CD4-positive, CD25-positive, alpha-beta regulatory T cell (primary cell): ENCODE results near the gene ATP2B3. TPM values are rescaled to one million over a fixed set of nuclear protein-coding genes. Genes with fewer than 3 reads are reported as not detected.

ENCODE experiments used
- ATAC-seq, 2 donors: fragments of 150-1000 bp; cut with Tn5 transposase; one replicate each; pipeline ENCODE4 v1.10.0; 2021; ENCODE audit warnings: low read depth in 2 of 2, moderate number of reproducible peaks in 2 of 2, moderate library complexity in 1 of 2
- DNase-seq, 3 donors: peaks; one replicate each; pipeline versions ENCODE4 v3.0.0 to v3.0.0-alpha.2; 2012 to 2022; ENCODE audit warnings: mixed read lengths in 1 of 3
- H3K27ac ChIP-seq: one replicate; pipeline ENCODE4 v1.7.0; 2013; ENCODE audit warnings: mild to moderate bottlenecking, low read length; ENCODE audit not compliant: insufficient read depth, poor library complexity, severe bottlenecking
- H3K27me3 ChIP-seq: one replicate; pipeline ENCODE4 v1.7.0; 2013; ENCODE audit warnings: low read length; ENCODE audit not compliant: control insufficient read depth, insufficient read depth
- H3K36me3 ChIP-seq: one replicate; pipeline ENCODE4 v1.7.0; 2013; ENCODE audit warnings: mild to moderate bottlenecking, low read length, moderate library complexity; ENCODE audit not compliant: control insufficient read depth, insufficient read depth
- H3K4me1 ChIP-seq: 2 replicates; pipeline ENCODE4 v1.7.0; 2013; ENCODE audit warnings: mild to moderate bottlenecking, low read length; ENCODE audit not compliant: insufficient read depth, control insufficient read depth, poor library complexity, severe bottlenecking
- H3K4me3 ChIP-seq: one replicate; pipeline ENCODE4 v1.7.0; 2013; ENCODE audit warnings: low read depth, mild to moderate bottlenecking, low read length, moderate library complexity
- H3K9me3 ChIP-seq, 2 experiments: 1 replicate in 1 of 2; 2 replicates in 1 of 2; pipeline ENCODE4 v1.7.0; 2013; ENCODE audit warnings: low read length in 2 of 2, mild to moderate bottlenecking in 1 of 2, moderate library complexity in 1 of 2; ENCODE audit not compliant: control insufficient read depth in 2 of 2
- H3K27ac Mint-ChIP-seq, 3 donors: one replicate each; pipeline ENCODE4 v1.8.0; 2020 to 2022; ENCODE audit warnings: mild to moderate bottlenecking in 3 of 3, mixed read lengths in 3 of 3, moderate library complexity in 2 of 3
- H3K27me3 Mint-ChIP-seq: one replicate; pipeline ENCODE4 v1.8.0; 2022; ENCODE audit warnings: mild to moderate bottlenecking, mixed read lengths
- H3K36me3 Mint-ChIP-seq: one replicate; pipeline ENCODE4 v1.8.0; 2020; ENCODE audit warnings: mixed read lengths
- H3K4me1 Mint-ChIP-seq, 4 donors: one replicate each; pipeline ENCODE4 v1.8.0; 2020 to 2022; ENCODE audit warnings: mixed read lengths in 4 of 4, mild to moderate bottlenecking in 1 of 4
- H3K4me3 Mint-ChIP-seq, 4 donors: one replicate each; pipeline ENCODE4 v1.8.0; 2020 to 2022; ENCODE audit warnings: mild to moderate bottlenecking in 4 of 4, mixed read lengths in 4 of 4, moderate library complexity in 3 of 4
- H3K9me3 Mint-ChIP-seq, 7 donors: one replicate each; pipeline ENCODE4 v1.8.0; 2020 to 2022; ENCODE audit warnings: mixed read lengths in 7 of 7, mild to moderate bottlenecking in 3 of 7, moderate library complexity in 2 of 7
- polyA plus RNA-seq, 4 donors: library from polyadenylated mRNA; unstranded; fragments of 300-500 nt; fragmentation: Illumina TruSeq; gene quantifications; one replicate each; pipeline ENCODE4 v1.2.3, GENCODE V29; 2021
- total RNA-seq: library from RNA; stranded (reverse); gene quantifications from one replicate; pipeline ENCODE4 v1.2.3, GENCODE V29; 2022

Gene ATP2B3
- total and polyA plus RNA-seq, 5 donors from 2014 or later: not detected

DNA sequence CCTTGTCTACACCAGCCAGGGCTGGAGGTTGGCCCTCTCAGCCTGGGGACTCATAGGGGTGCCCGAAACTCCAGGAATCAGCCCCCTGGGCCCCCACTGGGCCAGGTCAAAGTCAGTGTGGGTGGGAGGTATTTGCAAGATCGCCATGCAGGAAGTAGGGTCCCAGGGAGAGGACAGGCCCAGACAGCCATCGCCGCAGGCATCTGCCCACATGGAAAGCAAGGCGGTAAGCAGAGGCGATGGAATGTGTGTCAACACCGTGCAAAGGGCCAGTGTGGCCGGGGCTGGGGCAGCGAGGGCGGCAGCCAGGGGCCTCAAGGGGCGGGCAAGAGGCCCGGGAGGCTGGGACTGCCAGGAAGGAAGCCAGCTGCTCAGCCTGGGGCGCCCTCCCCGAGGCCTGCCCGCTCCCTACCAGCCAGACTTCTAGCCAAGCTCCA is 110.3 kb downstream of the ATP2B3 start:
- H3K36me3 Mint-ChIP-seq: no peaks in the 10 kb centered on the region
- no peaks in the 10 kb centered on the region for H3K27me3 Mint-ChIP-seq
- no peaks in the 10 kb centered on the region for H3K27me3 ChIP-seq
- no peak overlapping the region for H3K4me3 Mint-ChIP-seq
- peaks cover 0 to 4% of the 10 kb centered on the region in 2 experiments for H3K9me3 ChIP-seq
- no peak overlapping the region for H3K4me3 ChIP-seq
- H3K27ac Mint-ChIP-seq: no peak overlapping the region
- H3K4me1 Mint-ChIP-seq: no peaks in the 10 kb centered on the region
- ATAC-seq (no peak), DNase-seq (no peak)
- no peaks in the 10 kb centered on the region for H3K36me3 ChIP-seq
- no peak overlapping the region for H3K27ac ChIP-seq
- H3K4me1 ChIP-seq: no peaks in the 10 kb centered on the region
- H3K9me3 Mint-ChIP-seq: peaks cover 0 to 12% (median 0%) of the 10 kb centered on the region in 7 donors

GRCh38 chrX:153628129-153628528 is 110.7 kb downstream of the ATP2B3 start:
- no peaks in the 10 kb centered on the region for H3K27me3 ChIP-seq
- no peaks in the 10 kb centered on the region for H3K36me3 ChIP-seq
- H3K36me3 Mint-ChIP-seq: no peaks in the 10 kb centered on the region
- peaks cover 0 to 4% of the 10 kb centered on the region in 2 experiments for H3K9me3 ChIP-seq
- no peaks in the 10 kb centered on the region for H3K4me1 ChIP-seq
- no peak overlapping the region for H3K27ac Mint-ChIP-seq
- H3K4me3 ChIP-seq: no peak overlapping the region
- DNase-seq: no peak
- no peak overlapping the region for H3K27ac ChIP-seq
- H3K4me3 Mint-ChIP-seq: no peak overlapping the region
- no peaks in the 10 kb centered on the region for H3K4me1 Mint-ChIP-seq
- ATAC-seq: no peak
- no peaks in the 10 kb centered on the region for H3K27me3 Mint-ChIP-seq
- peaks cover 0 to 12% (median 0%) of the 10 kb centered on the region in 7 donors for H3K9me3 Mint-ChIP-seq

DNA sequence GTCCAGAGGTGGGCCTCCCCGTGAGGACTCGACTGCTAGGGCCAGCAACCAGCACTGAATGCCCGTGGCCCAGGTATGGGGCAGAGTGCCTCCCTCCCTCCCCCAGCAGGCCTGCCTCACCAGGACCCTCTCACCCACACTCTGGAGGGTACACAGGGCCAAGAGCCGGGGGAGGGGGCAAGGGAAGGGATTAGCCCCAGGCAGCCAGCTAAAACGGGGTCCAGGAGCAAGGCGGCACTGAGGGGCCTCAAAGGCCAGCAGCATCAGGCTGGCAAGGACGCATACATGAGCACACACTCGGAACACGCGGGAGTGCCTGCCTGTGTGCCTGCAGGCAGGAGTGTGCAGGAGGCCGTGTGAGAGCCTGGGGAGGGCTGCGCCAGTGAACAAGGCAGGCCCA is 111.2 kb downstream of the ATP2B3 start:
- ATAC-seq (no peak), DNase-seq (no peak)
- H3K27me3 Mint-ChIP-seq: no peaks in the 10 kb centered on the region
- no peaks in the 10 kb centered on the region for H3K36me3 Mint-ChIP-seq
- Histone ChIP-seq H3K4me3 (no peak overlapping the region), H3K9me3 (peaks cover 0 to 4% of the 10 kb centered on the region in 2 experiments), H3K27ac (no peak overlapping the region), H3K27me3 (no peaks in the 10 kb centered on the region), H3K36me3 (no peaks in the 10 kb centered on the region), H3K4me1 (no peaks in the 10 kb centered on the region)
- H3K4me3 Mint-ChIP-seq: no peak overlapping the region
- no peak overlapping the region for H3K27ac Mint-ChIP-seq
- H3K4me1 Mint-ChIP-seq: no peaks in the 10 kb centered on the region
- peaks cover 0 to 12% (median 0%) of the 10 kb centered on the region in 7 donors for H3K9me3 Mint-ChIP-seq

- H3K4me3 ChIP-seq: no peak overlapping the region
- DNase-seq: no peak
- H3K27me3 Mint-ChIP-seq: no peaks in the 10 kb centered on the region
- H3K4me1 ChIP-seq: no peaks in the 10 kb centered on the region
- no peaks in the 10 kb centered on the region for H3K27me3 ChIP-seq
- peaks cover 0 to 4% of the 10 kb centered on the region in 2 experiments for H3K9me3 ChIP-seq
- peaks cover 0 to 12% (median 0%) of the 10 kb centered on the region in 7 donors for H3K9me3 Mint-ChIP-seq
- no peak for ATAC-seq
- H3K36me3 ChIP-seq: no peaks in the 10 kb centered on the region
- no peak overlapping the region for H3K4me3 Mint-ChIP-seq
- H3K36me3 Mint-ChIP-seq: no peaks in the 10 kb centered on the region
- H3K4me1 Mint-ChIP-seq: no peaks in the 10 kb centered on the region
- H3K27ac Mint-ChIP-seq: no peak overlapping the region
- no peak overlapping the region for H3K27ac ChIP-seq
Measured at GRCh38 chrX:153631346-153631745, 113.9 kb downstream of the ATP2B3 start.

GRCh38 chrX:153631907-153632594 is 114.6 kb downstream of the ATP2B3 start:
- Histone ChIP-seq H3K27me3 (no peaks in the 10 kb centered on the region), H3K9me3 (peaks cover 0 to 4% of the 10 kb centered on the region in 2 experiments), H3K4me1 (no peaks in the 10 kb centered on the region), H3K4me3 (no peak overlapping the region), H3K27ac (no peak overlapping the region), H3K36me3 (no peaks in the 10 kb centered on the region)
- ATAC-seq: no peak
- no peak for DNase-seq
- no peak overlapping the region for H3K27ac Mint-ChIP-seq
- no peaks in the 10 kb centered on the region for H3K36me3 Mint-ChIP-seq
- H3K27me3 Mint-ChIP-seq: no peaks in the 10 kb centered on the region
- no peaks in the 10 kb centered on the region for H3K4me1 Mint-ChIP-seq
- peaks cover 0 to 12% (median 0%) of the 10 kb centered on the region in 7 donors for H3K9me3 Mint-ChIP-seq
- no peak overlapping the region for H3K4me3 Mint-ChIP-seq

Other genes with a start within 250 kb of the ATP2B3 start
- not detected for gene PNMA6F, start 195.9 kb upstream of the ATP2B3 start, total RNA-seq
- not detected for gene PNMA6F, start 195.9 kb upstream of the ATP2B3 start, polyA plus RNA-seq
- 16.1 TPM for gene ZNF275, start 183.5 kb upstream of the ATP2B3 start, total RNA-seq
- gene ZNF275, start 183.5 kb upstream of the ATP2B3 start, polyA plus RNA-seq: 1 to 10 TPM; 3.8 to 9.4 (median 7.3) TPM
- gene PNMA6E, start 116.3 kb upstream of the ATP2B3 start, total RNA-seq: not detected
- gene PNMA6E, start 116.3 kb upstream of the ATP2B3 start, polyA plus RNA-seq: not detected
- gene ZFP92, start 106.2 kb upstream of the ATP2B3 start, total RNA-seq: 0.22 TPM
- gene ZFP92, start 106.2 kb upstream of the ATP2B3 start, polyA plus RNA-seq: under 1 TPM in 3 of 4 donors, not detected in 1; 0.03 to 0.14 (median 0.06) TPM
- gene TREX2, start 71.6 kb upstream of the ATP2B3 start, total RNA-seq: 3.8 TPM
- under 1 TPM; 0.30 to 1.00 (median 0.59) TPM for gene TREX2, start 71.6 kb upstream of the ATP2B3 start, polyA plus RNA-seq
- gene HAUS7, start 47.1 kb upstream of the ATP2B3 start, total RNA-seq: 43.1 TPM
- 10 to 100 TPM; 28.0 to 37.4 (median 33.4) TPM for gene HAUS7, start 47.1 kb upstream of the ATP2B3 start, polyA plus RNA-seq
- gene BGN, start 22.7 kb upstream of the ATP2B3 start, total RNA-seq: not detected
- gene BGN, start 22.7 kb upstream of the ATP2B3 start, polyA plus RNA-seq: not detected
- gene CCNQ, start 81.5 kb downstream of the ATP2B3 start, total RNA-seq: 23.8 TPM
- gene CCNQ, start 81.5 kb downstream of the ATP2B3 start, polyA plus RNA-seq: 10 to 100 TPM; 59.8 to 78.4 (median 77.2) TPM
- gene DUSP9, start 129.6 kb downstream of the ATP2B3 start, total RNA-seq: not detected
- not detected for gene DUSP9, start 129.6 kb downstream of the ATP2B3 start, polyA plus RNA-seq
- gene PNCK, start 156.2 kb downstream of the ATP2B3 start, total RNA-seq: 0.54 TPM
- gene PNCK, start 156.2 kb downstream of the ATP2B3 start, polyA plus RNA-seq: not detected
- 3.4 TPM for gene SLC6A8, start 170.3 kb downstream of the ATP2B3 start, total RNA-seq
- gene SLC6A8, start 170.3 kb downstream of the ATP2B3 start, polyA plus RNA-seq: under 1 TPM; 0.08 to 0.72 (median 0.18) TPM
- gene BCAP31, start 206.7 kb downstream of the ATP2B3 start, total RNA-seq: 99.9 TPM
- 100 to 1,000 TPM; 261 to 318 (median 276) TPM for gene BCAP31, start 206.7 kb downstream of the ATP2B3 start, polyA plus RNA-seq
- gene ABCD1, start 207.2 kb downstream of the ATP2B3 start, total RNA-seq: 7.5 TPM
- 1 to 10 TPM; 1.1 to 3.4 (median 1.5) TPM for gene ABCD1, start 207.2 kb downstream of the ATP2B3 start, polyA plus RNA-seq
- gene PLXNB3, start 246.6 kb downstream of the ATP2B3 start, total RNA-seq: 0.52 TPM
- not detected for gene PLXNB3, start 246.6 kb downstream of the ATP2B3 start, polyA plus RNA-seq